NCI-H526 treated with DMSO at 0.1 percent for 48 hours (cell line): ENCODE measurements around the gene RAC2.

ENCODE experiments used
- DNase-seq: peaks from one replicate; lab custom pipeline; 2025; lab: John Stamatoyannopoulos, UW

RAC2 gene

GRCh38 chr22:37187891-37188761 lies 55.9 kb downstream of the RAC2 start, which contains the start of gene C1QTNF6:
Gene C1QTNF6, minus strand, starts transcription at chr22:37188247. Its CDS starts 34 bp downstream, at chr22:37188213.
- no peak for DNase-seq

GRCh38 chr22:37187552-37187890 lies 56.5 kb downstream of the RAC2 start:
- DNase-seq = no peak

- DNase-seq = no peak
Measured at GRCh38 chr22:37186997-37187522, 57.0 kb downstream of the RAC2 start.

- no peak for DNase-seq
Measured at GRCh38 chr22:37186228-37186996, 57.7 kb downstream of the RAC2 start.

- DNase-seq = no peak
Measured at GRCh38 chr22:37185646-37186227, 58.3 kb downstream of the RAC2 start.

GRCh38 chr22:37184816-37185541 lies 59.1 kb downstream of the RAC2 start:
- no peak for DNase-seq

- no peak for DNase-seq
Measured at GRCh38 chr22:37184380-37184755, 59.7 kb downstream of the RAC2 start.

- DNase-seq = no peak
Measured at GRCh38 chr22:37183432-37184379, 60.4 kb downstream of the RAC2 start.

- no peak for DNase-seq
Measured at GRCh38 chr22:37182949-37183245, 61.2 kb downstream of the RAC2 start.

- no peak for DNase-seq
Measured at GRCh38 chr22:37182101-37182948, 61.7 kb downstream of the RAC2 start.

- DNase-seq = no peak
Measured at GRCh38 chr22:37181681-37182080, 62.4 kb downstream of the RAC2 start.

- DNase-seq = no peak
Measured at GRCh38 chr22:37180531-37181231, 63.4 kb downstream of the RAC2 start.

- DNase-seq = no peak
Measured at GRCh38 chr22:37179622-37180420, 64.2 kb downstream of the RAC2 start.

GRCh38 chr22:37179126-37179470 lies 65.0 kb downstream of the RAC2 start:
- no peak for DNase-seq

- no peak for DNase-seq
Measured at GRCh38 chr22:37178350-37179125, 65.5 kb downstream of the RAC2 start.

- no peak for DNase-seq
Measured at GRCh38 chr22:37177755-37178154, 66.3 kb downstream of the RAC2 start.

GRCh38 chr22:37177221-37177620 lies 66.8 kb downstream of the RAC2 start:
- no peak for DNase-seq
